ENCODE results near the gene FZD4.

FZD4 gene

GRCh38 chr11:86931548-86932258 is 23.5 kb downstream of the FZD4 start:
- TF ChIP-seq USF1 (IDR thresholded peaks at IDR 0.05), result peak; percentile 48; the same call in 1 of the 2 replicates
- no peak for TF ChIP-seq FOXM1 (IDR thresholded peaks at IDR 0.05; ENCODE audit: borderline replicate concordance, low read depth)
- TF ChIP-seq YY1 (IDR thresholded peaks at IDR 0.05; ENCODE audit: low read depth), result no peak

- TF ChIP-seq NFIC (IDR thresholded peaks at IDR 0.05), result no peak
- TF ChIP-seq USF1 (IDR thresholded peaks at IDR 0.05), result no peak
- TF ChIP-seq TCF12 (IDR thresholded peaks at IDR 0.05; ENCODE audit: low read depth), result no peak
- TF ChIP-seq CEBPB (IDR thresholded peaks at IDR 0.05), result no peak
- TF ChIP-seq YY1 (IDR thresholded peaks at IDR 0.05; ENCODE audit: low read depth), result no peak
- TF ChIP-seq TEAD4 (IDR thresholded peaks at IDR 0.05), result no peak
- no peak for TF ChIP-seq EGR1 (IDR thresholded peaks at IDR 0.05)
- TF ChIP-seq REST (IDR thresholded peaks at IDR 0.05; ENCODE audit: low read depth), result no peak
- TF ChIP-seq ZBTB7A (IDR thresholded peaks at IDR 0.05; ENCODE audit: low read depth), result no peak
- TF ChIP-seq FOXM1 (IDR thresholded peaks at IDR 0.05; ENCODE audit: borderline replicate concordance, low read depth), result no peak
- no peak for TF ChIP-seq MAX (IDR thresholded peaks at IDR 0.05)
- no peak for TF ChIP-seq TAF1 (IDR thresholded peaks at IDR 0.05; ENCODE audit: low read depth)
- no peak for TF ChIP-seq RAD21 (IDR thresholded peaks at IDR 0.05; ENCODE audit: low read depth)
- no peak for TF ChIP-seq CREB1 (IDR thresholded peaks at IDR 0.05; ENCODE audit: low read depth)
Observed at GRCh38 chr11:86930957-86931547, 24.1 kb downstream of the FZD4 start.

GRCh38 chr11:86926975-86927374 is 28.2 kb downstream of the FZD4 start:
- no peak for TF ChIP-seq NFIC (IDR thresholded peaks at IDR 0.05)
- no peak for TF ChIP-seq EP300 (IDR thresholded peaks at IDR 0.05; ENCODE audit: borderline replicate concordance)
- no peak for TF ChIP-seq CEBPB (IDR thresholded peaks at IDR 0.05)
- TF ChIP-seq TAF1 (IDR thresholded peaks at IDR 0.05; ENCODE audit: low read depth), result no peak
- no peak for TF ChIP-seq FOXM1 (IDR thresholded peaks at IDR 0.05; ENCODE audit: borderline replicate concordance, low read depth)
- TF ChIP-seq RAD21 (IDR thresholded peaks at IDR 0.05; ENCODE audit: low read depth), result no peak
- no peak for TF ChIP-seq TCF12 (IDR thresholded peaks at IDR 0.05; ENCODE audit: low read depth)
- TF ChIP-seq ZBTB7A (IDR thresholded peaks at IDR 0.05; ENCODE audit: low read depth), result no peak

GRCh38 chr11:86923999-86924766 is 31.0 kb downstream of the FZD4 start:
- TF ChIP-seq REST (IDR thresholded peaks at IDR 0.05; ENCODE audit: low read depth), result peak; percentile 86
- TF ChIP-seq TCF12 (IDR thresholded peaks at IDR 0.05; ENCODE audit: low read depth), result 0 out of 2 replicates have a peak, but pooled peaks have one; percentile 25
- no peak for TF ChIP-seq EGR1 (IDR thresholded peaks at IDR 0.05)
- TF ChIP-seq CEBPB (IDR thresholded peaks at IDR 0.05), result no peak
- TF ChIP-seq CREB1 (IDR thresholded peaks at IDR 0.05; ENCODE audit: low read depth), result no peak
- TF ChIP-seq EP300 (IDR thresholded peaks at IDR 0.05; ENCODE audit: borderline replicate concordance), result no peak
- no peak for TF ChIP-seq MAX (IDR thresholded peaks at IDR 0.05)
- peak; percentile 41 for TF ChIP-seq NFIC (IDR thresholded peaks at IDR 0.05)
- no peak for TF ChIP-seq FOXM1 (IDR thresholded peaks at IDR 0.05; ENCODE audit: borderline replicate concordance, low read depth)
- TF ChIP-seq TEAD4 (IDR thresholded peaks at IDR 0.05), result peak; percentile 83
- TF ChIP-seq YY1 (IDR thresholded peaks at IDR 0.05; ENCODE audit: low read depth), result no peak

GRCh38 chr11:86922225-86922624 is 33.0 kb downstream of the FZD4 start:
- no peak for TF ChIP-seq TEAD4 (IDR thresholded peaks at IDR 0.05)
- TF ChIP-seq FOXM1 (IDR thresholded peaks at IDR 0.05; ENCODE audit: borderline replicate concordance, low read depth), result no peak
- TF ChIP-seq EP300 (IDR thresholded peaks at IDR 0.05; ENCODE audit: borderline replicate concordance), result no peak
- no peak for TF ChIP-seq MAX (IDR thresholded peaks at IDR 0.05)
- no peak for TF ChIP-seq TAF1 (IDR thresholded peaks at IDR 0.05; ENCODE audit: low read depth)
- TF ChIP-seq RAD21 (IDR thresholded peaks at IDR 0.05; ENCODE audit: low read depth), result no peak
- TF ChIP-seq TCF12 (IDR thresholded peaks at IDR 0.05; ENCODE audit: low read depth), result no peak
- TF ChIP-seq NFIC (IDR thresholded peaks at IDR 0.05), result no peak
- TF ChIP-seq REST (IDR thresholded peaks at IDR 0.05; ENCODE audit: low read depth), result no peak
- no peak for TF ChIP-seq CREB1 (IDR thresholded peaks at IDR 0.05; ENCODE audit: low read depth)
- TF ChIP-seq USF1 (IDR thresholded peaks at IDR 0.05), result no peak
- TF ChIP-seq YY1 (IDR thresholded peaks at IDR 0.05; ENCODE audit: low read depth), result no peak

Data from Ishikawa (cell line).